GM12864 (cell line): ENCODE data around the gene SCAMP3.

ENCODE experiments used
- DNase-seq: peaks from one replicate; pipeline ENCODE4 v3.0.0-alpha.2; 2011; ENCODE audit warnings: low read depth
- H3K4me3 ChIP-seq: 2 replicates; pipeline ENCODE4 v1.5.1; 2011; ENCODE audit warnings: mild to moderate bottlenecking, low read depth, low read length, control low read depth
- TF ChIP-seq, protein P1 (sequence below): IDR thresholded peaks from 2 replicates; pipeline ENCODE4 v1.5.1; 2011; ENCODE audit warnings: low read depth, mild to moderate bottlenecking, moderate library complexity, low read length, control low read depth, inconsistent platforms; ENCODE audit errors: missing control alignments

SCAMP3 gene

DNA sequence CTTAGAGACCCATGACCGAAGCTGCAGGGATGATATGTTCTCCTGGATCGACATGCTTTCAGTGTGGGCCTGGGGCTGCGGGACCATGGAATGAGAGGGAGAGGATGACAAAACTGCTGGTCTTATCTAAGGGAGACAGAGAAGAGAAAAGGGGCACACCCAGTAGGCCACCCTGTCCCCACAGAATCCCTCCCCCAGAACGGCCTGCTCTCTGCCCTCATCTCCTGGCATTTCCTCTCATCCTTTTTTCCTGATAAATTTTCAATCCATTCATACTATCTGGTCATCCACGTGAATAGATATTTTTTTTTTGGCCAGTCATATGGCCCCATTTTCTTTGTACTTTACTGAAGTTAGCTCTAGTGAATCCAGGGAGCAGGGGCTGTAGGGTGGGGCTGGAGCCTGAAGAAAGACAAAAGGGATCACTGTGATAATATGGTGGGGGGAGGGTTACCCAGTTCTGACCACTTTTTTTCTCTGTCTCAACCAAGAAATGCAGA lies 39.2 kb upstream of the SCAMP3 start, which contains the start of gene PKLR:
Gene PKLR, minus strand, starts transcription at position 97 of the 500 bp plus-strand sequence. Its CDS starts 43 bp downstream, at position 54.
- TF ChIP-seq, protein P1, sequence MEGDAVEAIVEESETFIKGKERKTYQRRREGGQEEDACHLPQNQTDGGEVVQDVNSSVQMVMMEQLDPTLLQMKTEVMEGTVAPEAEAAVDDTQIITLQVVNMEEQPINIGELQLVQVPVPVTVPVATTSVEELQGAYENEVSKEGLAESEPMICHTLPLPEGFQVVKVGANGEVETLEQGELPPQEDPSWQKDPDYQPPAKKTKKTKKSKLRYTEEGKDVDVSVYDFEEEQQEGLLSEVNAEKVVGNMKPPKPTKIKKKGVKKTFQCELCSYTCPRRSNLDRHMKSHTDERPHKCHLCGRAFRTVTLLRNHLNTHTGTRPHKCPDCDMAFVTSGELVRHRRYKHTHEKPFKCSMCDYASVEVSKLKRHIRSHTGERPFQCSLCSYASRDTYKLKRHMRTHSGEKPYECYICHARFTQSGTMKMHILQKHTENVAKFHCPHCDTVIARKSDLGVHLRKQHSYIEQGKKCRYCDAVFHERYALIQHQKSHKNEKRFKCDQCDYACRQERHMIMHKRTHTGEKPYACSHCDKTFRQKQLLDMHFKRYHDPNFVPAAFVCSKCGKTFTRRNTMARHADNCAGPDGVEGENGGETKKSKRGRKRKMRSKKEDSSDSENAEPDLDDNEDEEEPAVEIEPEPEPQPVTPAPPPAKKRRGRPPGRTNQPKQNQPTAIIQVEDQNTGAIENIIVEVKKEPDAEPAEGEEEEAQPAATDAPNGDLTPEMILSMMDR = no peak
- no peak within 1 kb of the TSS for H3K4me3 ChIP-seq
- DNase-seq = no peak

DNA sequence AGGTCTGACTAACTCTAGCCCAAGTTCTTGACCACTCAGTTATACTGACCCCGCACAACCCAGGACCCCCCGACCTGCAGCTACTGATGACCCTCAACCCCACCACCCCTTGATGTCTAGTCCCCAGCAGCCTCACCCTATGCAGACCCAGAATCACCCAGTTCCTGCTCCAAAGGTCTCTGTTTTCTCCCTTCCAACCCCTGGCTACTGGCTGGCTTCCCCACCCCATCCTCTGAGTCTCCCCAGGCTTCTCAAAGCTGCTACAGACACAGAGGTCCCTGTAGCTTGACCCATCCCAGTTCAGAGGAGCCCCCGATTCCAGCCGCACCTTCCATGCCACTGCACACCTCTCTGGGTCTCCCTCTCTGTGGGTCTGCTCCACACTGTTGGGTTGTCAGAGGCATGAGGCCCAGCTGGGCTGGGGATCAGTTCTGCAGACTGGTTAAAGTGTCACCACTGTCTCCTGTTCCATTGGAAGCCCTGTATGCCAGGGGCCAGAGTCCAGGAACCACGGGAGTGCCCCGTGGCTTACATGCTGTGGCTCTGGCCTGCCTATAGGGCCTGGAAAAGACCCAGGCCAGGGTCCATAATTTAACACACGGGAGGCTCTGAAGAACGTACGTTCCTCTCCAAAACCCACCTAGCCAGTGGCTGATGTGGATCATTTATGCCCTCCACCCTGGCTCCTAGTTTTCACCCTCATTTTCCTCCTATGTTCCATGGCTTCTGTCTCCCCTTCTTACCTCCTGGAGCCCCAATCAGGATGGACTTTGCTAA lies 38.6 kb upstream of the SCAMP3 start:
- H3K4me3 ChIP-seq = no peak overlapping the region
- no peak for DNase-seq
- TF ChIP-seq, protein P1 = no peak

DNA sequence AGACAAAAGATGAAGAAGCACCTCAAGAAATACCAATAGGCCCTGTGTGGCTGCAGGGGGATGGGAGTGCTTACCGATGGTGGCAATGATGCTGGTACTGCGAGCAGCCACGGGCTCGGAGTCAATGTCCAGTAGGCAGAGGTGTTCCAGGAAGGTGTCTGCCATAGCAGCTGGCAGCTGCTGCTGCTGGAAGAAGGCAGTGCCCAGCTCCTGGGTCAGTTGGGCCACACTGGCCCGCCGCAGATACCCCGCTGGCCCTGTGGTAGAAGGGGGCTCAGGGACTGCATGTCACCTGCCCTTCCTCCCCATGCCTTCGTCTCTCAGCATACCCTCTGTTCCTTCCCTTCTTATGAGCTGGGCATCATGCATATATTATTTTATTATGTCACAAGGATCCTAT lies 37.9 kb upstream of the SCAMP3 start:
- H3K4me3 ChIP-seq = no peak overlapping the region
- TF ChIP-seq, protein P1 = no peak
- DNase-seq = no peak

DNA sequence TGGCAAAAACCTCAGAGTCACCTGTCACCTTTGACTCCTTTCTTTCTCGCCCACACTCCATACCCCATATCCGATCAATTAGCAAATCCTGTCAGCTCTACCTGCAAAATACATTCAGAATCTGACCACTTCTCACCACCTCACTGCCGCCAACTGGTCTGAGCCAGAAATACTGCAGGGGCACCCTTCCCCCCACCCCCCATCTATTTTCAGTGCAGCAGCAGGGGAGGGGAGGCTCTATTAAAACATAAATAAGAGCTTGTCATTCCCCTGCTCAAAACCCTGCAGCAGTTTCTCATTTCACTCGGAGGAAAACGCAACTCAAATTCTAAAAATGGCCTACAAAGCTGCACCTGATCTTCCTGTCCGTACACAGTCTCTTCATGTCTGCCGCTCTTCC lies 35.2 kb upstream of the SCAMP3 start:
- no peak for DNase-seq
- H3K4me3 ChIP-seq = no peak overlapping the region

DNA sequence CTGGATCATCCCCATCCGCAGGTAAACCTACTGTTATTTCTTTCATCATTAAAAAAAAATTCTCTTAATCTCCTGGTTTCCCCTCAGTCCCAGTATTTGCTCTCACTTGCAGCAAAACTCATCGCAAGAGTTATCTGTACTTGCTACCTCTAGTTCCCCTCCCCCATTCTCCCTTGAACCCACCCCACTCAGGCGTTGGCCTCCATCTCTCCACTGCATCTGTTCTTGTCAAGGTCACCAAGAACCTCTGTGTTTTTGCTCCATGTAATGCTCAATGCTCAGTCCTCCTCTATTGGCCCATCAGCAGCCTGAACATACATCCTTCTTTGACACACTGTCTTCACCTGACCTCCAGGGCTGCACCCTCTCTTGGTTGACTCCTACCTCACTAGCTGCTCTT lies 34.5 kb upstream of the SCAMP3 start:
- H3K4me3 ChIP-seq = no peak overlapping the region
- DNase-seq = no peak
- TF ChIP-seq, protein P1 = no peak

More for the DNA sequence above, 35.2 kb upstream of the SCAMP3 start:
- TF ChIP-seq, protein P1 = no peak

DNA sequence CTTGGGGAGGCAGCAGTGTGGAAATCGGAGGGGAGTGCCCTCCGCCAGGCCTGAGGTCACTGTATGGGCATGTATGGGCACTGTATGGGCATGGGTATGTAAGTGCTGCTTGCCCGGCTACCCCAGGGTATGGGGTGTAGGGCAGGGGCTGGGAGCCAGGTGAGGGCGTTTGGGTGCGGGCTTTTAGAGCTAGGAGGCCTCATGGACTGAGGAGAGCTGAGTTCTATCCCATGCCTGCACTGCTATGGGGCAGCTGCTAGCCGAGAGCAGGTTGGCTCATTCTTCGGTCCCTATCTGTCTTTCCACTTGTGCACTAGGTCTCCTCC lies 33.7 kb upstream of the SCAMP3 start:
- no peak overlapping the region for H3K4me3 ChIP-seq
- DNase-seq = no peak
- TF ChIP-seq, protein P1 = no peak
